Stimulated activated CD4-positive, alpha-beta T cell treated with anti-CD3 and anti-CD28 coated beads, Interleukin-2, amount 100 ng/mL, for 48 hours (primary cell): Measurements from ENCODE around the gene BICRAL.
"Not testable (repeated sequence)": the region's sequence is repeated elsewhere in the genome, so short reads cannot be mapped to it uniquely, and the experiment has no call there.

Experiments used
- DNase-seq, 2 donors: peaks; one replicate each; pipeline ENCODE4 v3.0.0-alpha.2; 2020

BICRAL gene

DNA sequence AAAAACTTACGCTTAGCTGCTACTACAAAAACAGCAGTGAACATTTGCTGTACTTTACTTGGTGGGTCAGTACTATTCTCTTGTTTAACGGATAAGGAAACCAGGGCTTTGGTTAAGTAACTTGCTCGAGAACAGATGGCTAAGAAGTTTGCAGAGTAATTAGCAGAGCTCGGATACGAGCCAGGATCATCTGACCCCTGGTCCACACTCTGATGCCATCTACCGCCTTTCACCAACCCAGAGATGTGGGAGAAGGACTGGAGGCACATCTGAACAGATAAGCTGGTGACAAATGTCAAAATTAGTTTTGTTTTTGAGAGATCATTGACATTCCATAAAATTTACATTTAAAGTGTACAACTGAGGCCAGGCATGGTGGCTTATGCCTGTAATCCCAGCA is 78.6 kb downstream of the BICRAL start:
- DNase-seq = no peak

DNA sequence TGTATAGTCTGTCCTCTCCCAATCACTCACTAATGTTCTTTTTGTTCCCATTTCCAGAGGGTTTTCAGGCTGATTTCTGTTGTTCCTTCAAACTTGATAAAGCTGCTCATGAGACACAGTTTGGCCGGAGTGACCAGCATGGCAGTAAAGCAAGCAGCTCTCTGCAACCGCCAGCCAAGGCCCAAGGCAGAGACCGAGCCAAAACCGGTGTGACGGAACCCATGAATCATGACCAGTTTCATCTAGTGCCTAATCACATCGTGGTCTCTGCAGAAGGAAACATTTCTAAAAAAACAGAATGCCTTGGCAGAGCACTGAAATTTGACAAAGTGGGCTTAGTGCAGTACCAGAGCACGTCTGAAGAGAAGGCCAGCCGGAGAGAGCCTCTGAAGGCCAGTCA is 82.8 kb downstream of the BICRAL start:
- no peak for DNase-seq

DNA sequence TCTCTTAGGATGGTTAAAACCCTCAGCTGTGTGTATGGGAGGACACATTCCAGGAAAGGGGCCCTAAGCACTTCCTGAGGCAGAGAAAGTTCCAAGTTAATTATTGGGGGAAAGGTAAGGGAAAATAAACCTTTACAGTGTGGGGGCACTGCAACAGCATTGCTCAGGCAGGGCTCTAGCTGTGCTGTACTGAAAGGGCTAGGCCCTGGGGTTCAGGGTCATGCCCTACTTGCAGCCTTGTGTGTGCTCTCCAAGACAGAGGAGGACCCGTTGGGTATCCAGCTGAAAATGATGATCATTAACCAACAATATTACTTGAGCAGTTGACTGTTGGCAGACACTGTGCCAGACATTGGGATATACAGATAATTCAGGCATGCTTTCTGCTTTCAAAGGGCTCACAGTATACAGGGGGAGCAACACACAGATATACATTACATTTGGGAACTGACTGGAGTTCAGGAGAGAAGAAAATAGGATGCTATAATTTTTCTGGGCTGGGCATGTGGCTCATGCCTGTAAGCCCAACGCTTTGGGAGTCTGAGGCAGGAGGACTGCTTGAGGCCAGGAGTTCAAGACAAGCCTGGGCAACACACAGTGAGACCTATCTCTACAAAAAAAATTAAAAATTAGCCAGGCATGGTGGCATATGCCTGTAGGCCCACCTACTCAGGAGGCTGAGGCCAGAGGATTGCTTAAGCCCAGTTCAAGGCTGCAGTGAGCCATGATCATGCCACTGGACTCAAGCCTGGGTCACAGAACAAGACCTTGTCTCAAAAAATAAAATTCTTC is 88.5 kb downstream of the BICRAL start:
- no peak for DNase-seq

DNA sequence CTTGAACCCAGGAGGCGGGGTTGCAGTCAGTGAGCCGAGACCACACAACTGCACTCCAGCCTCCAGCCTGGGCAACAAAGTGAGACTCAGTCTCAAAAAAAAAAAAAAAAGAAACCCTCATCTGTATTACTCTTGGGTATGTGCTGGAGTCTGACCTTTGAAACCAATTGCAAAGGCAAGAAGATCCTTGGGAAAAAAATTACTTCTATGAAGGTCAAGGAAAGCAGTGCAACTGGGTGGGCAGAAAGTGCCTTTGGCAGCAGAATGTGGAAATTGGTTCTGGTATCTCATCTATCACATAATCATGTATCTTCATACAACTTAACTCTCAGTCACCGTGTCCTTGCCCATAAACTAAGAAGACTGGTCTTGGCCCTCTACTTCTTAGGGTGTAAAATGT is 89.9 kb downstream of the BICRAL start:
- DNase-seq = no peak

DNA sequence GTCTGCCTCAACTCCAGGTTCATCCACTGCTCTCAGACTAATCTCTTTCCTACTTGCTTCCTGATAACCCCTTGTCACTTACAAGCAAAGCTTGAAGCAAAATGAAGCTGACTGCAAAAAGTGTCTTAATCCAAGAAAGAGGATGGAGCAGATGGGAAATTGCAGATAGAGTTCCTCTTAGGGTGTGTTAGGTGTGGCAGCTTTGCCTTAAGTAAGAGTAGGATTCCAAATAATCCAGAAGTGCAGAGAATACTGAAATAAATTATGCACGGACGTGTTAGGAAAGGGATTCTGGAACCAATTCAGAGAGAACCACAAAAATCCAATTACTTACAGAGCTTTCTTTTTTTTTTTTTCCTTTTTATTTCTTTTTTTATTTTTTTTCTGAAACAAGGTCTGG is 91.5 kb downstream of the BICRAL start:
- DNase-seq = no peak

DNA sequence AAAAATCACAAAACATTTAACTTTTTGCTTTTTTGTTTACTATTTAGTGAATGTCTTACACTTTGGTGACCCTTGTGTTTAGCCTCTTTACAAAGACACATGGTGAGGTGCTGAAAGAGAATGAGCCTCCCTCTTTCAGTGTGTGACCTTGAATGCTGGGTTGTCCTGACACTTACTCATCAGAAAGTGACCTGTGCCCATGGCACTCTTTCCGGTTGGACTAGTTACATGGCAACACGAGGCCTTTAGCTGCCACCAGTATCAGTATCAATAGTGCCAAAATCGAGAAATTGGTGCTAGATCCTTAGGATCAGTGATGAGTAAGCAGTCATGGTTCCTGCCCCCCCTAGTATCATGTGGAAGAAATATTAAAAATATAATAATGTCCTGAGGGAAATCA is 95.8 kb downstream of the BICRAL start:
- DNase-seq = no peak

DNA sequence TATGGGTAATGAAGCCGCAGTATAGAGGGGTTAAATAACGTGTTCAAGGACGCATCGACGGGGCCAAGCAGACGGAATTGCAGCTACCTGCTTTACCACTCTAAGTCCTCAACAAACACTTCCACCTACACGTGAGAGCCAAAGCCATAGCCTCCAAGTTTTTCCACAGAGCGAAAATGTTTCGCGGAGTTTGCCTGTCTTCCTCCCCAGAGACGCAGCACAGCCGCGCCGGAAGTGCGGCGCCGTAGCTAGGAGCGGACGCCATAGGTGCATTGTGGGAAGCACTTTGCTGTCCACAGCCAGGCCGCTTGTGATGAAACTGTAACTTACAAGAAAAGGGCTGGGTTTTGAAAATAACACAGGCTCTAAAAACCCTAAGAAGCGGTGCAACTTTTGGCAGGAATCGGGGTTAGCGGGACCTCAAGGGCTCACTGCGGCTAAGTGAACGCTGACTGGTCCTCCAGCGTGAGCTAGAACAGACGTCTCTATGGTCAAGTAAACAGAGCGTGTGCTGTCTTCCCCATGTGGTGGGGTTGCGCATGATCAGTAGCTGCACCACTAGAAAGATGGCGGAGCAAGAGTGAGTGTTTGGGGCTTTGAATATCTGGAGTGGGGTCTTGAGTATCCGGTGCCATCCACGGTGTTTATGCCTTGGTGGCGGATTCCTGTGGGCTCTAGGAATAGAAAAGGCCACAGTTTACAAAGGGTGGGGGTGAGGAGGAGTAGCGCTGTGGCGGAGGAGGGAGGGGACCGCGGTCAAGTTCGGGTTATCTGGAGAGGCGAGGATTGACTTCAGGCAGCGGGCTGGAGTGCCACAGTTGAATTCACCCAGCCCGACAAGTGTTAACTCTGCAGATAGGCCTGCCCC is 97.8 kb downstream of the BICRAL start, which contains the start of gene RPL7L1:
Gene RPL7L1, plus strand, starts transcription at position 245 of the 868 bp plus-strand sequence. Its CDS starts 295 bp downstream, at position 540.
- peak; percentile 69 to 73 for DNase-seq

DNA sequence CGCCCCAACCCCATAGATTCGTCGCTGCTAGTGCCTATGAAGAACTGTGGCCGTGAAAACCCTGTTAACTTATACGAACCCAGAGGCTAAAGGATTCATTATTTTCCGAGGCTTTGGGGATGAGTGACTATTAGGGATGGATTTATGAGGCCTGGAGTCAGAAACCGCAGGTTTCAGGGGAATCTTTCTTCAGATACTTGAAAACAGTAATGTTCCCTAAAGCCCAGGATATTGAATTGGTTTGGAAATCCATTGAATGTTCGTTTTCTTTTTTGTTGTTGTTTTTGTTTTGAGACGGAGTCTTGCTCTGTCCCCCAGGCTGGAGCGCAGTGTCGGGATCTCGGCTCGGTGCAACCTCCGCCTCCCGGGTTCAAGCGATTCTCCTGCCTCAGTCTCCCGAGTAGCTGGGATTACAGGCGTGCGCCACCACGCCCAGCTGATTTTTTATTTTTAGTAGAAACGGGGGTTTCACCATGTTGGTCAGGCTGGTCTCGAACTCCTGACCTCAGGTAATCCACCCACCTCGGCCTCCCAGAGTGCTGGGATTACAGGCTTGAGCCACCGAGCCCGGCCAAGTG is 98.5 kb downstream of the BICRAL start:
- not testable (repeated sequence) for DNase-seq

DNA sequence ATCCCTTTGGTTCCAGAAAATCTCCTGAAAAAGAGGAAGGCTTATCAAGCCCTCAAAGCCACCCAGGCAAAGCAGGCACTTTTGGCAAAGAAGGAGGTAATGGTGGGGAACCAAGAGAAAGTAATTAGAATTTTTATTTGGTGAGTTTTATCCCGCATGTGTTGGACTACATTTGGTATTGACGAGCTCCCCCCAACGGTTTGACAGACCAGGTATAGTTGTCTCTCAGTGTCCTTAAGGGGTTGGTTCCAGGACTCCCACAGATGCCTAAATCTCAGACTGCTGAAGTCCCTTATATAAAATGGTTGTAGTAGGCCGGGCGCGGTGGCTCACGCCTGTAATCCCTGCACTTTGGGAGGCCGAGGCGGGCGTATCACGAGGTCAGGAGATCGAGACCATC is 99.0 kb downstream of the BICRAL start:
- DNase-seq = not testable (repeated sequence)

DNA sequence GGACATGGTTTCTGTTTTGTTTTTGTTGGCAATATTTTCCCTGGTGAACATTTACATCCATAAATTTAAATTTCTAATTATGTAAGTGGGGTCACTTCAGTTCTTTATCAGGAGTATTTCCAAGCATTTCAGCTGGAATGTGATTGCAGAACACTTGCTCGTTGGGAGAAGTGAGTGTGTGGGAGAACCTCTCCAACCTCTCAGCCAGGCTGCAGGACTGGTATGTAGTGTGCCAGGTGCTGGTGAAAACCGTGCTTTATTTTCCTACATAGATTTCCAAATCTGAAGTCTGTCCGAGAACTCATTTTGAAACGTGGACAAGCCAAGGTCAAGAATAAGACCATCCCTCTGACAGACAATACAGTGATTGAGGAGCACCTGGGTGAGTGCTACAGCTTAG is 103.8 kb downstream of the BICRAL start:
- no peak for DNase-seq

DNA sequence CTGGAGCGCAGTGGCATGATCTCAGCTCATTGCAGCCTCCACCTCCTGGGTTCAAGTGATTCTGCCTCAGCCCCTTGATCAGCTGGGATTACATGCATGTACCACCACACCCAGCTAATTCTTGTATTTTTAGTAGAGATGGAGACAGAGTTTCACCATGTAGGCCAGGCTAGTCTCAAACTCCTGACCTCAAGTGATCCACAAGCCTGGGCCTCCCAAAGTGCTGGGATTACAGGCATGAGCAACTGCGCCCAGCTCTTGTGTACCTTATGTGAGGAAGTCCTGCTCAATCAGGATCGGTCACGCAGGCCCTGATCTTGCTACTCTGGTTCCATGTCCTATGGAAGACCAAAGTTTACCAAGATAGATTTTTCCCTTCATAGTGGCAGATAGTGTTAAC is 106.3 kb downstream of the BICRAL start:
- DNase-seq = not testable (repeated sequence)

DNA sequence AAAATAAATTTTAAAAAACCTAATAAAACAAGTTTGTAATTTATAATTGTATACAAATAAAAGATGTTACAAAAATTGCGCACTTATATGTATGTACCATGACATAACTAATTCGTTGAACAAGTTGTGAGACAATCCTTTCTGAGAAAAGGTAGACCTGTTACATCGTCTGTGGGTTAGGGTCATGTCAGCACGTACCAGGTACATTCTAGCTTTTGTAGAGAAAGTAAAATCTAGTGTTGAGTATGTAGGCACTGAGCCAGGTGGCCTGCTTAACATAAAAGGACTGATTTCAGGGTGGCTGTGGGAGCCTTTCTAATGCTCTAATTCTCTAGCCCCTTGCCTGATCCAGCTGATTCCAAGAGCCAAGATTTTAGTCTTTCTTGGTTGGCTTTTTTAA is 108.0 kb downstream of the BICRAL start:
- no peak for DNase-seq

DNA sequence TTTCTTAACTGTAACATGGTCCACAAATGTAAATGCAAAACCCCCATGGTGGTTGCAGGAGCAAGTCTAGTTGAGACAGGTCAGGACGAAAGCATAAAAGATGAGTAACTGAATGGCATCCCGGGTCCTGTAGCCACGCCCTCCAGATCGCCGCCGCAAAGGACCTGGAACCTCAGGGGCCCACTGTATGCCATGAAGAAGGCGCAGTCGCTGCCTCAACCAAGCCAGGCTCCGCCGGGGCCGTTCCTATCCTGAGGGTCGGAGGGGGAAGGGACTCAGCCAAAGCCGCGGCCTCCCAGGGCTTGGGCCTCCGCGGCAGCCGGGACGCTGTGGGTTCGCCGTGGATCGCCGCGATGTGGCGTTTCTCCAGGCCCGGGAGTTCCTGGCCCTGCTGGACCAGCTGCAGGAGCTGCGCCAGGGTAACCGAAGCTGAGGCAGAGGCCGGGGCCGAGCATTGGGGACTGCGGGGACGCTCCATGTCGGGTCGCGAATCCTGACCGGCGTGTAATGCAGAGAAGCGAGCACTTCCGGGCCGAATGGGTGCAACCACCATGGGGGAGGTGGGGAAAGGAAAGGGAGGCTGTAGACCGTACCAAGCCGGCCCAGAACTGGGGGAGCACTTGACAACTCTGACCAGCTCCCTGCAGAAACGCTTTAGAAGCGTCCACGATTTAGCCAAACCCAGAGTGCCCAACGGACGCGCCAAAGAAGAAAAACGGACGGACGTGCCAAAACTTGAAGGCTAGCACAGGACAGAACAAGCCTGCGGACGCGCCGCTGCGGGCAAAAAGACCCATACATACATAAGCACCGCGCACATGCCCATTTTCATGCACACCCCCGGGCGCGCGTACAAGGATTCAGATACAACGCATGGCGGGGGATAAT is 108.7 kb downstream of the BICRAL start:
- DNase-seq = peak; percentile 84

DNA sequence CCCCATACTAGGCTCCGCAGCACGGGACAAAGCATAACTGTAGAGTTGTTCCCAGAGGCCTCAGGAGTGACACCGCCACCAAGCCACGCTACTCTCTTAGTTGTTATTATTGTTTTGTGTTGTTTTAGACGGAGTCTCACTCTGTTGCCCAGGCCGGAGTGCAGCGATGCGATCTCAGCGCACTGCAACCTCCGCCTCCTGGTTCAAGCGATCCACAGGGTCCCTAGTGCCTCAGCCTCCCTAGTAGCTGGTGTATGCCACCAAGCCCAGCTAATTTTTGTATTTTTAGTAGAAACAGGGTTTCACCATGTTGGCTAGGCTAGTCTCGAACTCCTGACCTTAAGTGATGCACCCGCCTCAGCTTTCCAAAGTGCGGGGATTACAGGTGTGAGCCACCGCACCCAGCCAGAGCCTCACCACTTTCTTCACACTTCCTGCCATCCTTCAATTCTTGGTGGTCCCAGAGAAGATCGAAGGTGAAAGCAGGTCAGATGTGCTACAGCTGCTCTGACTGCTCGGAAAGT is 109.4 kb downstream of the BICRAL start:
- no peak for DNase-seq

DNA sequence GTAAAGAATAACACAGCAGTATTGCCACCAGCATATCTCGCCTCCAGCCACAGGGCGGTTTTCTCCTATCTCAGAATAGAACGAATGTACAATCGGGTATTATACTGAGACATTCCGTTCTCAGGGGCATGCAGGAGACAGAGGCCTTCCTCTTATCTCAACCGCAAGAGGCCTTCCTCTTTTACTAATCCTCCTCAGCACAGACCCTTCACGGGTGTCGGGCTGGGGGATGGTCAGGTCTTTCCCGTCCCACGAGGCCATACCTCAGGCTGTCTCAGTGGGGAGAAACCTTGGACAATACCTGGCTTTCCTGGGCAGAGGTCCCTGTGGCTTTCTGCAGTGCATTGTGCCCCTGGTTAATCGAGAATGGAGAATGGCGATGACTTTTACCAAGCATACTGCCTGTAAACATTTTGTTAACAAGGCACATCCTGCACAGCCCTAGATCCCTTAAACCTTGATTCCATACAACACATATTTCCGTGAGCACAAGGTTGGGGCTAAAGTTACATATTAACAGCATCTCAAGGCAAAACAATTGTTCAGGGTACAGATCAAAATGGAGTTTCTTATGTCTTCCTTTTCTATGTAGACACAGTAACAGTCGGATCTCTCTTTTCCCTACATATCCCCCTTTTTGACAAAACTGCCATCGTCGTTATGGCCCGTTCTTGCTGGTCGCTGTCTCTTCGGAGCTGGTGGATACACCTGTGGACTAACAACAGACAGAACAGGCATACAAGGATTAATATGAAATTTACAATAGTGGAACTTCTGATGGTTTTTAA is 112.4 kb downstream of the BICRAL start:
- DNase-seq = not testable (repeated sequence)

DNA sequence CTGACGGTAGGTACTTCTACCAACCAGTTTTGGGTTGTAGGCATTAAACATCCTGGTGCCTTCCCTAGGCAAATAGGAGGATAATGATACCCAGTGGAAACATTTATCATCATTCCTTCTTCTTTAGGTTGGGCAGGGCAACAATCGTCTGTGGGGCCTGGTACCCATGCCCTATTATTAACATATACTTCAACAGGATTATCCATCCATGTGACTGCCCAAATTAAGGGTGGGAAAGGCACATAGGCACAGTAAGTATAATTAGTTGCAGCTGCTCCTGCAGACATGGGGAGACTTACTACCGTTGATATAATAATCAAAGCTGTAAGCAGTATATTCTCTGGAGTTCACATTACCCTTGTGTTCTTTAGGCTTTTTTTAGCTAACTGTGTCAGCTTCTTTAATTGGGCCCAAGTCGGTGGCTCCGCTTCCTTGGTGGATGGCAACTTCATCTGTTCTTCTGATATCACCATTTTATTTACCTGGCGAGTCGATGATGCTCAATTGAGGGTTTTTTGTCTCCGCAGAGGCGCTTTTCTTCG is 114.4 kb downstream of the BICRAL start:
- DNase-seq = no peak

DNA sequence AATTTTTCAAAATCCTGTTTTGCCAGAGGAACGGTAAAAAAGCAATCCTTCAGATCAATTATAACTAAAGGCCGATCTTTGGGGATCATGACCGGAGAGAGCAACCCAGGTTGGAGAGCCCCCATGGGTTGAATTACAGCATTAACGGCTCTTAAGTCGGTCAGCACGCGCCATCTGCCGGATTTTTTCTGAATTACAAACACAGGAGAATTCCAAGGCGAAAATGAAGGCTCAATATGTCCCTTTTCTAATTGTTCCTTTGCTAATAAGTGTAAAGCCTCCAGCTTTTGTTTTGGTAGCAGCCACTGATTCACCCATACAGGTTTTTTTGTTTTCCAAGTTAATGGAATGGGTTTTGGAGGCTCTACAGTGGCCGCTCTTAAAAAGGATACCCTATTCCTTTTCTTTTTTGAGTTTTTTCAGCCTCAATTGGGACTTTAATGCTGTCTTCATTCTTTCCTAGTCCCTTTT is 117.1 kb downstream of the BICRAL start:
- DNase-seq = peak; percentile 73 to 82

DNA sequence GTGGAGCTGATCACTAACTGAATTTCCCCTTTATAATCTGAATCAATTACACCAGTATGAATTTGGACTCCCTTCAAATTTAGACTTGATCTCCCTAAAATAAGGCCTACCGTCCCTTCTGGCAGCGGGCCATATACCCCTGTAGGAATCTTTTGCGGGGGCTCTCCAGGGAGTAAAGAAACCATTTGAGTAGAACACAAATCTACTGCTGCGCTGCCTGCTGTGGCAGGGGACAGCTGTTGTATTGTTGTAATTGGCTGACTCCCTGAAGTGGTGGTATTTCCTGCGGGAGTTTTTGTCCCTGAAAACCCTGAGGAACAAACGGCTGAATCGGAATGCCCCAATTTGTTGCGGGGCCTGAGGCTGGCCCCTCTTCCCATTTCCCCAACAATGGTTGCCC is 118.0 kb downstream of the BICRAL start:
- no peak for DNase-seq

DNA sequence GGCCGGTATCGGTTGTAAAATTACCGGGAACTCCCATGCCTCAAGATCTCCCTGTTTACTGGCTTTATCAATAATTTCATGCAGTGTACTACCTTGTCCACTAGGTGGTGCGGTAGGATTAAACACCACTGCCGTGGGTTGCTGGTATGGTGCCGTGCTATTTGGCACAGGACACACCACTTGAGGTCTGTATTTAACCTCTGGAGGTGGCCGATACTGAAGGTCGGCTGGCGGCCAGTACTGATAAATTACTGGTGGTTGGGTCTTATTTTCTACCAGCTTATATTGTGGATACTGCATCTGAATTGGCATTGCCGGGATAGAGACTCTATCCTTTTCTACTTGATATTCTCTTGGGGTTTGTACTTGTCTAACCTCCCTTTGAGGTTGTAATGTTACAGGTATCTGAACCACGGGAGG is 119.7 kb downstream of the BICRAL start:
- DNase-seq = peak; percentile 60 to 70

DNA sequence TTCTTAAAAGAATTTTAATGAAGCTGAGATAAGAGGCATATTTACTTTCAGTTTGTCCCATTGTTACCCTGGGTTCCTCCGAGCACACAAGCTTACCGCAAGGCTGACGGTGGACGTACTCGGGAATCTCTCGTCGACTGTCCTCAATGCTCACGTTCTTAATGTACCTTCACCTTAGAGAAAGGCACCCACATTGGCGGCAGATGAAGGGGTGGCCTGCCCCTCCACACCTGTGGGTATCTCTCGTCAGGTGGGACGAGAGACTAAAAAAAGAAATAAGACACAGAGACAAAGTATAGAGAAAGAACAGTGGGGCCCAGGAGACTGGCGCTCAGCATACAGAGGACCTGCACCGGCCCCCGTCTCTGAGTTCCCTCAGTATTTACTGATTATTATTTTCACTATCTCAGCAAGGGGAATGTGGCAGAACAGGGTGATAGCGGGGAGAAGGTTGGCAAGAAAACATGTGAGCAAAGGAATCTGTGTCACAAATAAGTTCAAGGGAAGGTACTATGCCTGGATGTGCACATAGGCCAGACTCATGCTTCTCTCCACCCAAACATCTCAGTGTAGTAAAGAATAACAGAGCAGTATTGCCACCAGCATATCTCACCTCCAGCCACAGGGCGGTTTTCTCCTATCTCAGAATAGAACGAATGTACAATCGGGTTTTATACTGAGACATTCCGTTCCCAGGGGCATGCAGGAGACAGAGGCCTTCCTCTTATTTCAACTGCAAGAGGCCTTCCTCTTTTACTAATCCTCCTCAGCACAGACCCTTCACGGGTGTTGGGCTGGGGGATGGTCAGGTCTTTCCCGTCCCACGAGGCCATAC is 120.8 kb downstream of the BICRAL start:
- DNase-seq = not testable (repeated sequence)
